ENCODE results near the gene AQP12B.

The AQP12B gene

DNA sequence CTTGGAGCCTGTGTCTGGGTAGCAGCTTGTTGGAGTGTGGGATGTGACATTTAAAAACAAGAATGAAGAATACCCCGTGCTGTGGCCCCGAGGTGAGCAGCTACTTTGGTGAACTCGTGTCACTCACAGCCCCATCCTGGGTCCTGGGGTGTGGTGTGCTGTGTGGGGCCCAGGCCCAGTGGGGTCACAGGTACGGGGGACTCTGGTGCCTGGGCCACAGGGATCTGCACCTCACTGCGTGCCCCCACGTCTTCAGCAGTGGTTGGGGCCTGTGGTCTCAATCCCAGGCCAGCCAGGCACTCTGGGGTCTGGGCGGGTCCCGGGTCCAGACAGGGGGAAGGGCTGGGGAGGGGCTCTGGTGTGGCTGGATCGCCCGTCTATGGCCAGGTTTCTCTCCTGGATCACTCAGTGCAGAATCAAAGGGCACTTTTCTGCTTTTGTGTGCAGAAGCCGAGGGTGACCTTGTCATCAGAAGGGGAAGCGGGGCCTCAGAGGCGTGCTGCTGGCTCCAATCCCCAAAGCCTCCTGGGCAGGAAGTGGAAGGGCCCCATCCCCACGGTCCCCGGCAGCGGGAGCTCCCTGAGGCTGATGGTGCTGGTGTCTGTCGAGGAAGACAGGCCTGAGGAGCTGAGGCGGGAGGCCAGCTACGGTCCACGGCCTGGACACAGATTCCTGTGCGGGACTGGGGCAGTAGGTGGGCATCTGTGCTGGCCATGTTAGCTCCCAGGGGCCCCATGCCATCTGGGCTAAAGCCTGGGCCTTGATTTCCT is 56.0 kb downstream of the AQP12B start:
- Histone ChIP-seq H3K79me2 (ENCODE audit: insufficient read depth, low read depth) (no peaks in the 10 kb centered on the region), H3K27me3 (ENCODE audit: insufficient read depth, low read depth) (no peaks in the 10 kb centered on the region), H3K9ac (no peak overlapping the region), H3K4me2 (no peak overlapping the region), H2AFZ (ENCODE audit: low read depth) (no peak overlapping the region), H3K4me3 (IDR thresholded peaks at IDR 0.05; ENCODE audit: insufficient read depth, low read depth, low read length) (no peak overlapping the region), H3K27ac (no peak overlapping the region), H3K36me3 (ENCODE audit: insufficient read depth) (no peaks in the 10 kb centered on the region), H3K4me1 (ENCODE audit: low read depth, poor library complexity, severe bottlenecking) (no peaks in the 10 kb centered on the region), H4K20me1 (ENCODE audit: insufficient read depth) (no peaks in the 10 kb centered on the region)
- TF ChIP-seq, protein P1, sequence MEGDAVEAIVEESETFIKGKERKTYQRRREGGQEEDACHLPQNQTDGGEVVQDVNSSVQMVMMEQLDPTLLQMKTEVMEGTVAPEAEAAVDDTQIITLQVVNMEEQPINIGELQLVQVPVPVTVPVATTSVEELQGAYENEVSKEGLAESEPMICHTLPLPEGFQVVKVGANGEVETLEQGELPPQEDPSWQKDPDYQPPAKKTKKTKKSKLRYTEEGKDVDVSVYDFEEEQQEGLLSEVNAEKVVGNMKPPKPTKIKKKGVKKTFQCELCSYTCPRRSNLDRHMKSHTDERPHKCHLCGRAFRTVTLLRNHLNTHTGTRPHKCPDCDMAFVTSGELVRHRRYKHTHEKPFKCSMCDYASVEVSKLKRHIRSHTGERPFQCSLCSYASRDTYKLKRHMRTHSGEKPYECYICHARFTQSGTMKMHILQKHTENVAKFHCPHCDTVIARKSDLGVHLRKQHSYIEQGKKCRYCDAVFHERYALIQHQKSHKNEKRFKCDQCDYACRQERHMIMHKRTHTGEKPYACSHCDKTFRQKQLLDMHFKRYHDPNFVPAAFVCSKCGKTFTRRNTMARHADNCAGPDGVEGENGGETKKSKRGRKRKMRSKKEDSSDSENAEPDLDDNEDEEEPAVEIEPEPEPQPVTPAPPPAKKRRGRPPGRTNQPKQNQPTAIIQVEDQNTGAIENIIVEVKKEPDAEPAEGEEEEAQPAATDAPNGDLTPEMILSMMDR (conservative IDR thresholded peaks at IDR 0.05; ENCODE audit: low read depth, low read length), result no peak

Measured in KMS-11 (cell line).